Measurements from ENCODE around the gene GGTLC1. TPM values are rescaled to one million over a fixed set of nuclear protein-coding genes. Genes with fewer than 3 reads are reported as not detected.
A peak's percentile ranks its signal among the peaks of the same experiment; 100 is the strongest.

The GGTLC1 gene
- total RNA-seq (not detected in 2 replicates), polyA plus RNA-seq (not detected in 2 replicates)

GRCh38 chr20:23988561-23988960, at the start of gene GGTLC1:
Gene GGTLC1, minus strand, starts transcription at chr20:23988779. Its CDS starts 2,168 bp downstream, at chr20:23986611.
- DNase-seq (ENCODE audit: low read depth in 1 of 2, low spot score in 1 of 2) = no peak
- H3K4me3 ChIP-seq = no peak within 1 kb of the TSS
- H3K9me3 ChIP-seq (ENCODE audit: low read depth) = no peaks in the 10 kb centered on the region
- H3K27me3 ChIP-seq = no peaks in the 10 kb centered on the region
- no peaks in the 10 kb centered on the region for H3K4me1 ChIP-seq (ENCODE audit: low read depth)
- no peak within 1 kb of the TSS for H3K27ac ChIP-seq
- TF ChIP-seq CTCF (IDR thresholded peaks at IDR 0.05; ENCODE audit: low read depth, low read length) = no peak
- H3K36me3 ChIP-seq = no peaks in the 10 kb centered on the region

GRCh38 chr20:24034820-24035219, 46.2 kb upstream of the GGTLC1 start:
- H3K36me3 ChIP-seq = no peaks in the 10 kb centered on the region
- H3K27ac ChIP-seq = no peak overlapping the region
- H3K27me3 ChIP-seq = no peaks in the 10 kb centered on the region
- no peak overlapping the region for H3K4me3 ChIP-seq
- TF ChIP-seq CTCF (IDR thresholded peaks at IDR 0.05; ENCODE audit: low read depth, low read length) = no peak
- no peaks in the 10 kb centered on the region for H3K9me3 ChIP-seq (ENCODE audit: low read depth)
- DNase-seq (ENCODE audit: low read depth in 1 of 2, low spot score in 1 of 2) = no peak
- H3K4me1 ChIP-seq (ENCODE audit: low read depth) = no peaks in the 10 kb centered on the region

GRCh38 chr20:24033565-24033964, 45.0 kb upstream of the GGTLC1 start:
- no peak for TF ChIP-seq CTCF (IDR thresholded peaks at IDR 0.05; ENCODE audit: low read depth, low read length)
- no peak overlapping the region for H3K4me3 ChIP-seq
- no peak for DNase-seq (ENCODE audit: low read depth in 1 of 2, low spot score in 1 of 2)
- H3K9me3 ChIP-seq (ENCODE audit: low read depth) = no peaks in the 10 kb centered on the region
- no peaks in the 10 kb centered on the region for H3K36me3 ChIP-seq
- H3K27ac ChIP-seq = no peak overlapping the region
- H3K27me3 ChIP-seq = no peaks in the 10 kb centered on the region
- no peaks in the 10 kb centered on the region for H3K4me1 ChIP-seq (ENCODE audit: low read depth)

GRCh38 chr20:24033151-24033550, 44.6 kb upstream of the GGTLC1 start:
- H3K4me3 ChIP-seq = no peak overlapping the region
- no peaks in the 10 kb centered on the region for H3K27me3 ChIP-seq
- H3K9me3 ChIP-seq (ENCODE audit: low read depth) = no peaks in the 10 kb centered on the region
- no peak for DNase-seq (ENCODE audit: low read depth in 1 of 2, low spot score in 1 of 2)
- no peak overlapping the region for H3K27ac ChIP-seq
- H3K36me3 ChIP-seq = no peaks in the 10 kb centered on the region
- TF ChIP-seq CTCF (IDR thresholded peaks at IDR 0.05; ENCODE audit: low read depth, low read length) = no peak
- H3K4me1 ChIP-seq (ENCODE audit: low read depth) = no peaks in the 10 kb centered on the region

GRCh38 chr20:24032400-24032898, 43.9 kb upstream of the GGTLC1 start:
- H3K36me3 ChIP-seq = no peaks in the 10 kb centered on the region
- no peak for TF ChIP-seq CTCF (IDR thresholded peaks at IDR 0.05; ENCODE audit: low read depth, low read length)
- DNase-seq (ENCODE audit: low read depth in 1 of 2, low spot score in 1 of 2) = no peak
- no peaks in the 10 kb centered on the region for H3K27me3 ChIP-seq
- H3K27ac ChIP-seq = no peak overlapping the region
- no peaks in the 10 kb centered on the region for H3K9me3 ChIP-seq (ENCODE audit: low read depth)
- H3K4me1 ChIP-seq (ENCODE audit: low read depth) = no peaks in the 10 kb centered on the region
- no peak overlapping the region for H3K4me3 ChIP-seq

GRCh38 chr20:24027229-24027628, 38.6 kb upstream of the GGTLC1 start:
- no peak overlapping the region for H3K4me3 ChIP-seq
- H3K27ac ChIP-seq = no peak overlapping the region
- no peaks in the 10 kb centered on the region for H3K9me3 ChIP-seq (ENCODE audit: low read depth)
- no peaks in the 10 kb centered on the region for H3K4me1 ChIP-seq (ENCODE audit: low read depth)
- peak in 1 of 2 donors; percentile 76 for DNase-seq (ENCODE audit: low read depth in 1 of 2, low spot score in 1 of 2)
- H3K27me3 ChIP-seq = no peaks in the 10 kb centered on the region
- no peak for TF ChIP-seq CTCF (IDR thresholded peaks at IDR 0.05; ENCODE audit: low read depth, low read length)
- no peaks in the 10 kb centered on the region for H3K36me3 ChIP-seq
